SJSA1 (cell line): ENCODE results near the gene TOM1. TPM values are rescaled to one million over a fixed set of nuclear protein-coding genes. Genes with fewer than 3 reads are reported as not detected.
"Not testable (repeated sequence)": the region's sequence is repeated elsewhere in the genome, so short reads cannot be mapped to it uniquely, and the experiment has no call there.

Experiments used
- DNase-seq, 2 experiments: peaks; one replicate each; pipeline ENCODE4 v3.0.0-alpha.2; 2015 to 2020; ENCODE audit warnings: low spot score in 2 of 2, low read depth in 1 of 2
- H3K27ac ChIP-seq: fragments of 250-450 bp; sonication (Bioruptor Pico); 2 replicates; pipeline ENCODE4 v1.5.1; 2020; ENCODE audit warnings: mild to moderate bottlenecking, moderate library complexity
- H3K27me3 ChIP-seq: fragments of 250-450 bp; sonication (Bioruptor Pico); replicated peaks from 2 replicates; pipeline ENCODE4 v1.5.1; 2020; ENCODE audit warnings: mild to moderate bottlenecking, moderate library complexity
- H3K36me3 ChIP-seq: fragments of 250-450 bp; sonication (Bioruptor Pico); 2 replicates; pipeline ENCODE4 v1.5.1; 2020; ENCODE audit warnings: mild to moderate bottlenecking
- H3K4me1 ChIP-seq: fragments of 250-450 bp; sonication (Bioruptor Pico); replicated peaks from 2 replicates; pipeline ENCODE4 v1.6.1; 2021; ENCODE audit warnings: mild to moderate bottlenecking
- H3K4me3 ChIP-seq: fragments of 250-450 bp; sonication (Bioruptor Pico); 2 replicates; pipeline ENCODE4 v1.5.1; 2020; ENCODE audit warnings: mild to moderate bottlenecking
- H3K9me3 ChIP-seq: fragments of 250-450 bp; sonication (Bioruptor Pico); replicated peaks from 2 replicates; pipeline ENCODE4 v1.5.1; 2020; ENCODE audit warnings: mild to moderate bottlenecking
- total RNA-seq: library from RNA; depleted of rRNA; stranded (reverse); fragments of >200 nt; shearing (Covaris generic); gene quantifications from 2 replicates; pipeline ENCODE4 v1.2.3, GENCODE V29; 2014

The TOM1 gene
- total RNA-seq, 1 experiment from 2014 or later: 16.9 TPM

GRCh38 chr22:35349704-35350538 is 50.2 kb downstream of the TOM1 start:
- Histone ChIP-seq H3K4me3 (no peak overlapping the region), H3K9me3 (no peaks in the 10 kb centered on the region), H3K27me3 (no peaks in the 10 kb centered on the region), H3K36me3 (no peaks in the 10 kb centered on the region), H3K4me1 (peaks cover 17% of the 10 kb centered on the region), H3K27ac (no peak overlapping the region)
- DNase-seq: no peak

GRCh38 chr22:35350539-35351503 is 51.1 kb downstream of the TOM1 start:
- H3K4me3 ChIP-seq: peak overlapping the region; percentile 39
- no peaks in the 10 kb centered on the region for H3K36me3 ChIP-seq
- H3K27me3 ChIP-seq: no peaks in the 10 kb centered on the region
- H3K27ac ChIP-seq: no peak overlapping the region
- H3K9me3 ChIP-seq: no peaks in the 10 kb centered on the region
- peaks cover 26% of the 10 kb centered on the region for H3K4me1 ChIP-seq
- peak; percentile 85 to 95 for DNase-seq

- Histone ChIP-seq H3K4me1 (peaks cover 33% of the 10 kb centered on the region), H3K36me3 (no peaks in the 10 kb centered on the region), H3K27me3 (no peaks in the 10 kb centered on the region), H3K27ac (no peak overlapping the region), H3K9me3 (no peaks in the 10 kb centered on the region), H3K4me3 (no peak overlapping the region)
- DNase-seq: no peak
Measured at GRCh38 chr22:35352214-35353111, 52.8 kb downstream of the TOM1 start.

- no peaks in the 10 kb centered on the region for H3K27me3 ChIP-seq
- H3K36me3 ChIP-seq: no peaks in the 10 kb centered on the region
- DNase-seq: no peak
- H3K27ac ChIP-seq: no peak overlapping the region
- peaks cover 33% of the 10 kb centered on the region for H3K4me1 ChIP-seq
- no peak overlapping the region for H3K4me3 ChIP-seq
- no peaks in the 10 kb centered on the region for H3K9me3 ChIP-seq
Measured at GRCh38 chr22:35353318-35353717, 53.6 kb downstream of the TOM1 start.

- H3K4me3 ChIP-seq: no peak overlapping the region
- no peaks in the 10 kb centered on the region for H3K27me3 ChIP-seq
- DNase-seq: no peak
- H3K27ac ChIP-seq: no peak overlapping the region
- H3K9me3 ChIP-seq: no peaks in the 10 kb centered on the region
- no peaks in the 10 kb centered on the region for H3K36me3 ChIP-seq
- peaks cover 33% of the 10 kb centered on the region for H3K4me1 ChIP-seq
Measured at GRCh38 chr22:35354068-35354467, 54.4 kb downstream of the TOM1 start.

- DNase-seq: no peak
- no peaks in the 10 kb centered on the region for H3K36me3 ChIP-seq
- no peaks in the 10 kb centered on the region for H3K27me3 ChIP-seq
- H3K4me1 ChIP-seq: peaks cover 27% of the 10 kb centered on the region
- H3K9me3 ChIP-seq: no peaks in the 10 kb centered on the region
- no peak overlapping the region for H3K27ac ChIP-seq
- H3K4me3 ChIP-seq: no peak overlapping the region
Measured at GRCh38 chr22:35357883-35358621, 58.4 kb downstream of the TOM1 start.

GRCh38 chr22:35359380-35360065 is 59.8 kb downstream of the TOM1 start:
- no peaks in the 10 kb centered on the region for H3K36me3 ChIP-seq
- H3K27me3 ChIP-seq: no peaks in the 10 kb centered on the region
- H3K4me3 ChIP-seq: no peak overlapping the region
- DNase-seq: no peak
- peaks cover 27% of the 10 kb centered on the region for H3K4me1 ChIP-seq
- H3K27ac ChIP-seq: no peak overlapping the region
- H3K9me3 ChIP-seq: no peaks in the 10 kb centered on the region

GRCh38 chr22:35361001-35361558 is 61.4 kb downstream of the TOM1 start:
- H3K4me1 ChIP-seq: peaks cover 13% of the 10 kb centered on the region
- H3K27me3 ChIP-seq: no peaks in the 10 kb centered on the region
- no peaks in the 10 kb centered on the region for H3K36me3 ChIP-seq
- H3K9me3 ChIP-seq: no peaks in the 10 kb centered on the region
- H3K27ac ChIP-seq: no peak overlapping the region
- H3K4me3 ChIP-seq: no peak overlapping the region
- DNase-seq: no peak

- Histone ChIP-seq H3K27ac (peak overlapping the region; percentile 34), H3K9me3 (no peaks in the 10 kb centered on the region), H3K36me3 (no peaks in the 10 kb centered on the region), H3K27me3 (no peaks in the 10 kb centered on the region), H3K4me1 (peaks cover 9% of the 10 kb centered on the region), H3K4me3 (no peak overlapping the region)
- DNase-seq: no peak
Measured at GRCh38 chr22:35363566-35364086, 63.9 kb downstream of the TOM1 start.

- H3K36me3 ChIP-seq, H3K4me1 ChIP-seq, H3K9me3 ChIP-seq, H3K4me3 ChIP-seq, H3K27me3 ChIP-seq: not testable (repeated sequence)
- peak; percentile 69 to 90 for DNase-seq
- peak overlapping the region; percentile 34 for H3K27ac ChIP-seq
Measured at GRCh38 chr22:35364230-35364629, 64.5 kb downstream of the TOM1 start.

GRCh38 chr22:35367331-35367886 is 67.7 kb downstream of the TOM1 start:
- H3K4me1 ChIP-seq: peaks cover 17% of the 10 kb centered on the region
- H3K36me3 ChIP-seq: no peaks in the 10 kb centered on the region
- no peak overlapping the region for H3K27ac ChIP-seq
- no peak for DNase-seq
- H3K27me3 ChIP-seq: no peaks in the 10 kb centered on the region
- H3K9me3 ChIP-seq: no peaks in the 10 kb centered on the region
- no peak overlapping the region for H3K4me3 ChIP-seq

- DNase-seq: no peak
- Histone ChIP-seq H3K9me3 (no peaks in the 10 kb centered on the region), H3K27ac (no peak overlapping the region), H3K27me3 (no peaks in the 10 kb centered on the region), H3K4me1 (peaks cover 18% of the 10 kb centered on the region), H3K4me3 (no peak overlapping the region), H3K36me3 (no peaks in the 10 kb centered on the region)
Measured at GRCh38 chr22:35368386-35368785, 68.7 kb downstream of the TOM1 start.
